ENCODE data around the gene RAB20. TPM values are rescaled to one million over a fixed set of nuclear protein-coding genes. Genes with fewer than 3 reads are reported as not detected.

The RAB20 gene
- total RNA-seq, 1 experiment from 2014 or later: 14.3 TPM

DNA sequence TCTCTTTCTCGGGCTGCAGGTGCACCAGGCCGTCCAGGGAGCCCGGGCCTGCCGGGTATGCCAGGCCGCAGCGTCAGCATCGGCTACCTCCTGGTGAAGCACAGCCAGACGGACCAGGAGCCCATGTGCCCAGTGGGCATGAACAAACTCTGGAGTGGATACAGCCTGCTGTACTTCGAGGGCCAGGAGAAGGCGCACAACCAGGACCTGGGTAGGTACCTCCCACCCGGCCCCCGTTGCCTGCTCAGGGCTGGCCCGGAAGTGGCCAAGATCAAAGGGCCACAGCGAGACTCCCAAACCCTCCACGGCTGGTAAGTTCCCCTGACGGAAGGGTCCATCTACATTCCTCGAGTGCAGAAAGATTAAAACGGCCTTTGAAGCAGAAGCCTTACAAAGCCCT is 55.1 kb downstream of the RAB20 start:
- POLR2A ChIA-PET: no interaction called here
- CTCF ChIA-PET: no interaction called here
- Mint-ChIP-seq H3K4me1 (peaks cover 5% of the 10 kb centered on the region; the same call in 1 of the 2 replicates), H3K27ac (no peak overlapping the region), H3K36me3 (peaks cover 38% of the 10 kb centered on the region), H3K4me3 (no peak overlapping the region), H3K27me3 (ENCODE audit: low read depth) (no peaks in the 10 kb centered on the region), H3K9me3 (no peaks in the 10 kb centered on the region)
- peak; percentile 60; the same call in 1 of the 2 replicates for TF ChIP-seq ZNF121 (CRISPR knock-in tag; IDR thresholded peaks at IDR 0.05)
- TF ChIP-seq, protein P1, sequence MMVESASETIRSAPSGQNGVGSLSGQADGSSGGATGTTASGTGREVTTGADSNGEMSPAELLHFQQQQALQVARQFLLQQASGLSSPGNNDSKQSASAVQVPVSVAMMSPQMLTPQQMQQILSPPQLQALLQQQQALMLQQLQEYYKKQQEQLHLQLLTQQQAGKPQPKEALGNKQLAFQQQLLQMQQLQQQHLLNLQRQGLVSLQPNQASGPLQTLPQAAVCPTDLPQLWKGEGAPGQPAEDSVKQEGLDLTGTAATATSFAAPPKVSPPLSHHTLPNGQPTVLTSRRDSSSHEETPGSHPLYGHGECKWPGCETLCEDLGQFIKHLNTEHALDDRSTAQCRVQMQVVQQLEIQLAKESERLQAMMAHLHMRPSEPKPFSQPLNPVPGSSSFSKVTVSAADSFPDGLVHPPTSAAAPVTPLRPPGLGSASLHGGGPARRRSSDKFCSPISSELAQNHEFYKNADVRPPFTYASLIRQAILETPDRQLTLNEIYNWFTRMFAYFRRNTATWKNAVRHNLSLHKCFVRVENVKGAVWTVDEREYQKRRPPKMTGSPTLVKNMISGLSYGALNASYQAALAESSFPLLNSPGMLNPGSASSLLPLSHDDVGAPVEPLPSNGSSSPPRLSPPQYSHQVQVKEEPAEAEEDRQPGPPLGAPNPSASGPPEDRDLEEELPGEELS (CRISPR knock-in tag; IDR thresholded peaks at IDR 0.05): no peak
- no peak for DNase-seq (ENCODE audit: low spot score)
- no peak for ATAC-seq

DNA sequence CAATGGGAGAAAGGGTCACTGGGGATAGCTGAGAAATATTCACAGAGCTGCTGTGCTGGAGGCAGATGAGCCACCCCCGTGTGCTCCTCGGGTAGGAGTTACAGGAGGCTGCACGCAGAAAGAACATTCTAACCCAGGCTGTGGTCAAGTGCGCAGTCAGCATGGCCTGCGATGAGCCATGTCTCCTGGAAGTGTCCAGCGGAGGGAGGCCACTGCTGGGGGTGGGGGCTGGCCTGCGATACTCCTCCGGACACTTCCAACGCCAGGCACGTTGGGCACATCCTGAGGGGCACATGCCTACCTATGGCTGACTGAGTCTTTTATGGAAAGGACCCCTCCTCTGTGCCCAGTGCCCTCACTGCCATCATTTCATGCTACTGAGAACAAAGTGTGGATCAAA is 55.9 kb downstream of the RAB20 start:
- no peak for ATAC-seq
- CTCF ChIA-PET: no interaction called here
- Mint-ChIP-seq H3K9me3 (no peaks in the 10 kb centered on the region), H3K4me3 (no peak overlapping the region), H3K27me3 (ENCODE audit: low read depth) (no peaks in the 10 kb centered on the region), H3K36me3 (peaks cover 45% of the 10 kb centered on the region), H3K27ac (no peak overlapping the region), H3K4me1 (peaks cover 5% of the 10 kb centered on the region; the same call in 1 of the 2 replicates)
- POLR2A ChIA-PET: no interaction called here
- TF ChIP-seq ZNF416 (CRISPR knock-in tag; IDR thresholded peaks at IDR 0.05) (no peak), IRF2 (CRISPR knock-in tag; IDR thresholded peaks at IDR 0.05; ENCODE audit: borderline replicate concordance, low read depth) (no peak), CBFB (CRISPR knock-in tag; IDR thresholded peaks at IDR 0.05; ENCODE audit: low read depth) (no peak), SOX15 (CRISPR knock-in tag; IDR thresholded peaks at IDR 0.05) (no peak), JAZF1 (CRISPR knock-in tag; IDR thresholded peaks at IDR 0.05) (no peak), EMX1 (CRISPR knock-in tag; IDR thresholded peaks at IDR 0.05) (no peak), ZBTB21 (CRISPR knock-in tag; IDR thresholded peaks at IDR 0.05; ENCODE audit: borderline replicate concordance) (no peak), NFYB (CRISPR knock-in tag; conservative IDR thresholded peaks at IDR 0.05; ENCODE audit: low read depth) (no peak), NFATC4 (CRISPR knock-in tag; IDR thresholded peaks at IDR 0.05) (no peak), ZNF423 (CRISPR knock-in tag; IDR thresholded peaks at IDR 0.05) (no peak), RORB (CRISPR knock-in tag; IDR thresholded peaks at IDR 0.05) (no peak)
- TF ChIP-seq, protein P2, sequence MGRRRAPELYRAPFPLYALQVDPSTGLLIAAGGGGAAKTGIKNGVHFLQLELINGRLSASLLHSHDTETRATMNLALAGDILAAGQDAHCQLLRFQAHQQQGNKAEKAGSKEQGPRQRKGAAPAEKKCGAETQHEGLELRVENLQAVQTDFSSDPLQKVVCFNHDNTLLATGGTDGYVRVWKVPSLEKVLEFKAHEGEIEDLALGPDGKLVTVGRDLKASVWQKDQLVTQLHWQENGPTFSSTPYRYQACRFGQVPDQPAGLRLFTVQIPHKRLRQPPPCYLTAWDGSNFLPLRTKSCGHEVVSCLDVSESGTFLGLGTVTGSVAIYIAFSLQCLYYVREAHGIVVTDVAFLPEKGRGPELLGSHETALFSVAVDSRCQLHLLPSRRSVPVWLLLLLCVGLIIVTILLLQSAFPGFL (CRISPR knock-in tag; IDR thresholded peaks at IDR 0.05; ENCODE audit: borderline replicate concordance): no peak
- TF ChIP-seq, protein P3, sequence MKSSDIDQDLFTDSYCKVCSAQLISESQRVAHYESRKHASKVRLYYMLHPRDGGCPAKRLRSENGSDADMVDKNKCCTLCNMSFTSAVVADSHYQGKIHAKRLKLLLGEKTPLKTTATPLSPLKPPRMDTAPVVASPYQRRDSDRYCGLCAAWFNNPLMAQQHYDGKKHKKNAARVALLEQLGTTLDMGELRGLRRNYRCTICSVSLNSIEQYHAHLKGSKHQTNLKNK (CRISPR knock-in tag; IDR thresholded peaks at IDR 0.05): no peak
- TF ChIP-seq, protein P4, sequence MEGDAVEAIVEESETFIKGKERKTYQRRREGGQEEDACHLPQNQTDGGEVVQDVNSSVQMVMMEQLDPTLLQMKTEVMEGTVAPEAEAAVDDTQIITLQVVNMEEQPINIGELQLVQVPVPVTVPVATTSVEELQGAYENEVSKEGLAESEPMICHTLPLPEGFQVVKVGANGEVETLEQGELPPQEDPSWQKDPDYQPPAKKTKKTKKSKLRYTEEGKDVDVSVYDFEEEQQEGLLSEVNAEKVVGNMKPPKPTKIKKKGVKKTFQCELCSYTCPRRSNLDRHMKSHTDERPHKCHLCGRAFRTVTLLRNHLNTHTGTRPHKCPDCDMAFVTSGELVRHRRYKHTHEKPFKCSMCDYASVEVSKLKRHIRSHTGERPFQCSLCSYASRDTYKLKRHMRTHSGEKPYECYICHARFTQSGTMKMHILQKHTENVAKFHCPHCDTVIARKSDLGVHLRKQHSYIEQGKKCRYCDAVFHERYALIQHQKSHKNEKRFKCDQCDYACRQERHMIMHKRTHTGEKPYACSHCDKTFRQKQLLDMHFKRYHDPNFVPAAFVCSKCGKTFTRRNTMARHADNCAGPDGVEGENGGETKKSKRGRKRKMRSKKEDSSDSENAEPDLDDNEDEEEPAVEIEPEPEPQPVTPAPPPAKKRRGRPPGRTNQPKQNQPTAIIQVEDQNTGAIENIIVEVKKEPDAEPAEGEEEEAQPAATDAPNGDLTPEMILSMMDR (IDR thresholded peaks at IDR 0.05): no peak
- TF ChIP-seq, protein P5, sequence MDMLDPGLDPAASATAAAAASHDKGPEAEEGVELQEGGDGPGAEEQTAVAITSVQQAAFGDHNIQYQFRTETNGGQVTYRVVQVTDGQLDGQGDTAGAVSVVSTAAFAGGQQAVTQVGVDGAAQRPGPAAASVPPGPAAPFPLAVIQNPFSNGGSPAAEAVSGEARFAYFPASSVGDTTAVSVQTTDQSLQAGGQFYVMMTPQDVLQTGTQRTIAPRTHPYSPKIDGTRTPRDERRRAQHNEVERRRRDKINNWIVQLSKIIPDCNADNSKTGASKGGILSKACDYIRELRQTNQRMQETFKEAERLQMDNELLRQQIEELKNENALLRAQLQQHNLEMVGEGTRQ (CRISPR knock-in tag; IDR thresholded peaks at IDR 0.05): no peak
- TF ChIP-seq, protein P6, sequence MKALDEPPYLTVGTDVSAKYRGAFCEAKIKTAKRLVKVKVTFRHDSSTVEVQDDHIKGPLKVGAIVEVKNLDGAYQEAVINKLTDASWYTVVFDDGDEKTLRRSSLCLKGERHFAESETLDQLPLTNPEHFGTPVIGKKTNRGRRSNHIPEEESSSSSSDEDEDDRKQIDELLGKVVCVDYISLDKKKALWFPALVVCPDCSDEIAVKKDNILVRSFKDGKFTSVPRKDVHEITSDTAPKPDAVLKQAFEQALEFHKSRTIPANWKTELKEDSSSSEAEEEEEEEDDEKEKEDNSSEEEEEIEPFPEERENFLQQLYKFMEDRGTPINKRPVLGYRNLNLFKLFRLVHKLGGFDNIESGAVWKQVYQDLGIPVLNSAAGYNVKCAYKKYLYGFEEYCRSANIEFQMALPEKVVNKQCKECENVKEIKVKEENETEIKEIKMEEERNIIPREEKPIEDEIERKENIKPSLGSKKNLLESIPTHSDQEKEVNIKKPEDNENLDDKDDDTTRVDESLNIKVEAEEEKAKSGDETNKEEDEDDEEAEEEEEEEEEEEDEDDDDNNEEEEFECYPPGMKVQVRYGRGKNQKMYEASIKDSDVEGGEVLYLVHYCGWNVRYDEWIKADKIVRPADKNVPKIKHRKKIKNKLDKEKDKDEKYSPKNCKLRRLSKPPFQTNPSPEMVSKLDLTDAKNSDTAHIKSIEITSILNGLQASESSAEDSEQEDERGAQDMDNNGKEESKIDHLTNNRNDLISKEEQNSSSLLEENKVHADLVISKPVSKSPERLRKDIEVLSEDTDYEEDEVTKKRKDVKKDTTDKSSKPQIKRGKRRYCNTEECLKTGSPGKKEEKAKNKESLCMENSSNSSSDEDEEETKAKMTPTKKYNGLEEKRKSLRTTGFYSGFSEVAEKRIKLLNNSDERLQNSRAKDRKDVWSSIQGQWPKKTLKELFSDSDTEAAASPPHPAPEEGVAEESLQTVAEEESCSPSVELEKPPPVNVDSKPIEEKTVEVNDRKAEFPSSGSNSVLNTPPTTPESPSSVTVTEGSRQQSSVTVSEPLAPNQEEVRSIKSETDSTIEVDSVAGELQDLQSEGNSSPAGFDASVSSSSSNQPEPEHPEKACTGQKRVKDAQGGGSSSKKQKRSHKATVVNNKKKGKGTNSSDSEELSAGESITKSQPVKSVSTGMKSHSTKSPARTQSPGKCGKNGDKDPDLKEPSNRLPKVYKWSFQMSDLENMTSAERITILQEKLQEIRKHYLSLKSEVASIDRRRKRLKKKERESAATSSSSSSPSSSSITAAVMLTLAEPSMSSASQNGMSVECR (CRISPR knock-in tag; IDR thresholded peaks at IDR 0.05; ENCODE audit: borderline replicate concordance): no peak
- TF ChIP-seq, protein P7, sequence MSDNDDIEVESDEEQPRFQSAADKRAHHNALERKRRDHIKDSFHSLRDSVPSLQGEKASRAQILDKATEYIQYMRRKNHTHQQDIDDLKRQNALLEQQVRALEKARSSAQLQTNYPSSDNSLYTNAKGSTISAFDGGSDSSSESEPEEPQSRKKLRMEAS (CRISPR knock-in tag; IDR thresholded peaks at IDR 0.05): no peak
- DNase-seq (ENCODE audit: low spot score): no peak
